M059J (cell line): ENCODE measurements around the gene SLC35E2B. TPM values are rescaled to one million over a fixed set of nuclear protein-coding genes. Genes with fewer than 3 reads are reported as not detected.
"Not testable (repeated sequence)": the region's sequence is repeated elsewhere in the genome, so short reads cannot be mapped to it uniquely, and the experiment has no call there.

ENCODE experiments used
- DNase-seq: peaks from one replicate; pipeline ENCODE4 v3.0.0-alpha.2; 2012; ENCODE audit warnings: low read depth
- total RNA-seq: library from RNA; depleted of rRNA; stranded (reverse); fragments of >200 nt; shearing (Covaris generic); gene quantifications from 2 replicates; pipeline ENCODE4 v1.2.3, GENCODE V29; 2014; rRNA removed

The SLC35E2B gene
- total RNA-seq: 11.5 and 25.5 TPM in 2 replicates

- DNase-seq: peak; percentile 80
These were observed at the start of gene SLC35E2B for GRCh38 chr1:1692714-1693647. Gene SLC35E2B (minus strand): TSS chr1:1692795. CDS start chr1:1676699, 16,096 bp downstream.

DNA sequence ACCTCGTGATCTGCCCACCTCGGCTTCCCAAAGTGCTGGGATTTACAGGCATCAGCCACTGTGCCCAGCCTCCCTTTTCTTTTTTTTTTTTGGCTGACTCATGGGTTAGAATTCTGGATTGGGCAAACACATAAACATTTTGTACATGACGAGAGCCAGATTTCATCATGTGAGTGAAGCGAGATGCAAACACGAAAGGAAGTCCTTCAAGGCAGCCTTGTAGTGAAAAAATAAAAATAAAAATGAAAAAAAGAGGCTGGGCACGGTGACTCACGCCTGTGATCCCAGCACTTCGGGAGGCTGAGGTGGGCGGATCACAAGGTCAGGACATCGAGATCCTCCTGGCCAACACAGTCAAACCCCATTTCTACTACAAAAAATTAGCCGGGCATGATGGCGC lies 48.4 kb upstream of the SLC35E2B start:
- peak; percentile 95 for DNase-seq

- DNase-seq: not testable (repeated sequence)
These were observed 46.3 kb upstream of the SLC35E2B start for GRCh38 chr1:1738799-1739337.

GRCh38 chr1:1737675-1738590 lies 45.3 kb upstream of the SLC35E2B start:
- DNase-seq: not testable (repeated sequence)

DNA sequence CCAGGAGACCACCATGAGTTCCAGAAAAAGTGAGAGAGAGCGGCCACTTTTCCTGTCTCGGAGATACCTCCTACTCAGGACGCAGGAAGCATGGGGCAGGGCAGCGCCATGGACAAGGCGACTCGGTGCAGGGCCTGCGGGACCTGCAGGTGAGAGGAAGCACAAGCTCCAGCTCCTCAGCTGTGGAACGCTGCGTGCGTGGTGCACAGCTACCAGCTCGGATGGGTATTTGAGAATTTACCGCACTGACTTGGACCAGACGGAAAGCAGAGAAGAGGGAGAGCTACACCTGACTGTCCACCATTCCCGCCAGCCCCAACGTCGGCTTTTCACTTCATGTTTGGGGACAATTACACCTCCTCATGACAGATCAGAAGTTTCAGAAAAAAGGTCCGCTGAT lies 39.8 kb upstream of the SLC35E2B start:
- no peak for DNase-seq

DNA sequence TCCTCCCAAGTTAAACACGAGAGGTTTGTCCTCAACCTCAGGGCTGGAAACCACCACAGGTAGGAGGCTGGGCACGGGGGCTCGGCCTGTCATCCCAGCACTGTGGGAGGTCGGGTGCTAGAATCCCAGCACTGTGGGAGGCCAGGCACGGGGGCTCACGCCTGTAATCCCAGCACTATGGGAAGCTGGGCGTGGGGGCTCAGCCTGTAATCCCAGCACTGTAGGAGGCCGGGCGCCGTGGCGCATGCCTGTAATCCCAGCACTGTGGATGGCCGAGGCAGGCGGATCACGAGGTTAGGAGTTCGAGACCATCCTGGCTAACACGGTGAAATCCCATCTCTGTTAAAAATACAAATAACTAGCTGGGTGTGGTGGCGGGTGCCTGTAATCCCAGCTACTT lies 38.3 kb upstream of the SLC35E2B start:
- DNase-seq: no peak

DNA sequence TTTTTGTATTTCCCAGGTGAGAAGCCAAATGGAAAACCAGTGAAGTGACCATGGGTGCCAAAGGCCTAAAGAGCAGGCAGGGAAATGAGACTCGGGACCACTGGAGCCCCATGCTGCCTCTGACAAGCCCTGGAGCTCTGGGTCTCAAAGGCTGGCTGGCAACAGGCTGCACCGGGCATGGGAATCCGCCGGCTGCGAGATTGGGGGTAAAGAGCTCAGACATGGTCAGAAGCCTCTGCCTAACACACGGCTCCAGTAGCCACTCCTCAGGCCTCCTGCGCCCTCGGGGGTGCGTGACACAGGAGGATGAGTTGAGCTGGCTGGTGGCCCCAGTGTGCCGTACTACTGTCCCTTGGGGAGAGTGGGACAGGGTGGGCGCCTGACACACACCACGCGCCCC lies 37.6 kb upstream of the SLC35E2B start:
- DNase-seq: not testable (repeated sequence)

GRCh38 chr1:1729116-1729816 lies 36.7 kb upstream of the SLC35E2B start:
- not testable (repeated sequence) for DNase-seq

DNA sequence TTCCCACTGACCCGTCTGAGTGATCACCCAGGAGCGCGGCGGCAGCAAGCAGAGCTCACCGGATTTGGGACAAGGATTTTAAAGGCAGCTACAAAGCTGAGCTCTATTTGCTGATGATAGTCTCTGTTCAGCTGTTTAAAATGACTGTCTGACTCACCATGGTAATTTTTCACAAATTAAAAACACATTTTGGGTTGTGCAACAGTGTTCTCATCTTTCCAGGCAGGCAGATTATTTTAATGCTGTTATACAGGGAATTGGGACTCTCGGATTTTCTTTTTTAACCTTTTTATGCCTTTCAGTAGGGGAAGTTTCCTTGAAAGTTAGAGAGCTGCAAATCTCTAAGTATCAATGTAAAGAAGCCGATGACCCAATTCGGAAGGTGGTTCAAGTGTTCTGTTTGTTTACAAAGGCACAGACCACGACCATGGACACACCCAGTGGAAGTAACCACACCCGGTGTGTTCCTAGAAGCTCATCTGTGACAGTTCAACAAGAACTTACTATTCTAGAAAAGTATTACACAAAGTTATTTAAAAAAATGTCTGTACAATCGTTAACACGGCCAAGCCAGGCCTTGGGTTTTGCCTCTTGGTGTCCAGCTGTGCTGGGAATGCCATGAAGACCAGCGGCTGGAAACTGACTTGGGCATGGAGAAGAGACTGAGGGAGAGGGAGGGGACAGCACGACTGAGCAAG lies 35.9 kb upstream of the SLC35E2B start:
- DNase-seq: not testable (repeated sequence)

- peak; percentile 33 for DNase-seq
These were observed 34.6 kb upstream of the SLC35E2B start for GRCh38 chr1:1727131-1727651.

GRCh38 chr1:1726088-1726487 lies 33.5 kb upstream of the SLC35E2B start:
- not testable (repeated sequence) for DNase-seq

GRCh38 chr1:1724035-1724864 lies 31.7 kb upstream of the SLC35E2B start, which contains the start of gene CDK11A:
Gene CDK11A (minus strand): TSS chr1:1724357. CDS start chr1:1722818, 1,539 bp downstream.
- peak; percentile 99 for DNase-seq

DNA sequence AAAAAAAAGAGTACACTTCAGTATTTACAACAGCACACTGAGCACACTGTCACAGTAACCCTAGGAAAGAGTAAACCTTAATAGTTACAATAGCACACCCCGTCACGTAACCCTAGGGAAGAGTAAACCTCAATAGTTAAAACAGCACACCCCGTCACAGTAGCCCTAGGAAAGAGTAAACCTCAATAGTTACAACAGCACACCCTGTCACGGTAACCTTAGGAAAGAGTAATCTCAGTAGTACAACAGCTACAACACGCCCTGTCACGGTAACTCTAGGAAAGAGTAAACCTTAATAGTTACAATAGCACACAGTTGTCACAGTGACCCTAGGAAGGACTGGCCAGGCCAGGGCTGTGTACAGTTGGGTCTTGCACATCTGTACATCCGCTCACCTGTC lies 28.6 kb upstream of the SLC35E2B start:
- DNase-seq: no peak

- DNase-seq: not testable (repeated sequence)
These were observed 22.7 kb upstream of the SLC35E2B start for GRCh38 chr1:1715109-1715883.

DNA sequence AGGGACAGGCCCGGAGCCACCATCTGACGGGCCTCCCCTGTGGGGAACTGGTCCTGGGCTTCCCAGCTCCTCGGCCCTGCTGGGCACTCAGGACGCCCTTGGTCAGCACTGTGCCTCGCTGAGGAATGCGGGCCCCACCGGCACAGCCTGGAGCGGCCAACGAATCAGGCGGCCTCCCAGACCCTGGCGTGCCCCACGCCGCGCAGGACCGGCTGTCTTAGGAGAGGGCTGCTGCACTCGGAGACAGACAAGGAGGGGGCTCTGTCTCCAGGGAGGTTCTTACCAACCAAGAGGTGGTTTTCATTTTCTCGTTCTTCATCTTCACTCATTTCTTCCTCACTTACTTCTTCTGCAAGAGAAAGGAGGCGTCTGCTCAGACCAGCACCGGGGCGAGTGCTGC lies 15.3 kb upstream of the SLC35E2B start:
- DNase-seq: not testable (repeated sequence)

GRCh38 chr1:1707241-1707640 lies 14.6 kb upstream of the SLC35E2B start:
- not testable (repeated sequence) for DNase-seq

GRCh38 chr1:1705623-1706022 lies 13.0 kb upstream of the SLC35E2B start:
- not testable (repeated sequence) for DNase-seq

- not testable (repeated sequence) for DNase-seq
These were observed 11.8 kb upstream of the SLC35E2B start for GRCh38 chr1:1704284-1704957.
